CD4-positive, alpha-beta T cell treated with Interleukin-15 for 1 hour (primary cell): ENCODE results near the gene IFNG.

Experiments used
- DNase-seq: peaks from one replicate; pipeline ENCODE4 v3.0.0-alpha.2; 2020

Gene IFNG

DNA sequence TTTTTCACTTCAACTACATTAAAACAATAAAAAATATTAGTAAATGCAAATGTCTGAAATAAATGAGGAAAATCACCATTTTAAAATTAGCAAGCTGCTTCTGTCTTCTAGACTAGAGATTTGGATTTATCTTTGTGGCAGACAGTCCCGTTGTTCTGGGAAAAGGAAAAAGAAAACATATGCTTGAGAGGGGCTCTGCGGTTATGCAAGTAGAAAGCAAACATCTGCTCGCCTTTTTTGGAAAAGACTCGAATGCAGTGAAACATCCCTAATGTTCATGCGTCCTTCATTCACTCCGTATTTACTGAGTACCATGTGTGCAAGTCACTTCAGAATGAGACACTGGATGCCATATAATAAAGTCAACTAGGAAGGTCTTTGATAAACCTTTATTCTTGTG lies 44.9 kb downstream of the IFNG start:
- DNase-seq = no peak

- peak; percentile 26 for DNase-seq
Observed at GRCh38 chr12:68113644-68114043, 45.9 kb downstream of the IFNG start.

DNA sequence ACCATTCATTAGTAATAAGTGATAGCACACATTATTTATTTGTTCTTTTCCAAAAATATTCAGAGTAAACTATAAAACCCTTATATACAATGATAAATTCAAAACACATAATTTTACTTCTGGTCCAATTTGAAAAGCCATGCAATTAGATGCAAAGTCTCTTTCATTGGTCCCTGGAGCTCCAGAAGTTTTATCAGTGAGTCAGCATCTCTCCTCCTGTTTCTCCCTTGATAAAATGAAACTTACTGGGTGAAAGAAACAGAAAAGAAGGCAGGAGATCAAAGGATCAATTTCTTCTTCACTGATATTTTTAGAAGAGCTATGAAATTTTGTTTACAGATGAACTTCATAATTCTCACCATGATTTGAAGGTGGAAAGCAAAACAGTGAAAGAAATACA lies 47.5 kb downstream of the IFNG start:
- DNase-seq = no peak

GRCh38 chr12:68109444-68110217 lies 49.9 kb downstream of the IFNG start:
- no peak for DNase-seq

GRCh38 chr12:68109001-68109400 lies 50.5 kb downstream of the IFNG start:
- DNase-seq = no peak

DNA sequence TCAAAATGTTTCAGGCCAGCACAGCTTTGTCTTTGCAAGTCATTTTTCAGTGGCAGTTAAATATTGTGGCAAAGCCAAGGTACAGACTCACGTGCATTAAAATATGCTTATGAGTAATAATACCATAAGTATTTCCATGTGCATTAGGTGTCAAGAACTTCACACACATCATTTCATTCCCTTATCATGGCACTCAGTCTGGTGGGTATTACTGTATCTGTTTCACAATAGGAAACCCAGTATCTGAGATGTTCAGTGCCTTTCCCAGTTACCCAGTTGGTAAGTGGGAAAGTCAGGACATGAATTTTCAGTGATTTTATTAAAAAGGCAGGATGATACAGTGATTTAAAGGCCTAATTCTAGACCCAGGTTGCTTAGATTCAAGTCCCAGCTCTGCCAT lies 52.9 kb downstream of the IFNG start:
- DNase-seq = no peak

DNA sequence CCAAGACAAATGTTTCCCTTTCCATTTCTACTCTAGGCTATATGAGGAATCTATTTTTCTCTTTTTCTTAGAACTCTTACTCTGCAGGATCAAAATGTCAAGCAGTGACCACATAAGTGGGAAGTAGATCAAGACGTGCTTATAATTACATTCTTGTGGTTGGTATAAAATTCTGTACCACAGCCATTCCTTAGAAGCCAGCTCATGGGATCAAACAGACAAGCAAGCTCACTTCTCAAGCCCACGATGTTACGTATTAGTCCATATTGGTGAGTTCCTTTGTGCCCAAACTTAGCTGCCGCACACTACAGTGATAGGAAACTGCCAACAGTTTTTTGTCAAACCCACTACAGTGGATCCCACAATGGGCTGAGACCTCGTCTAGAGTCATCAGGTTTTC lies 53.4 kb downstream of the IFNG start:
- DNase-seq = no peak
